HEK293 (cell line): ENCODE results near the gene SNX19.

Source experiments
- CTCF ChIA-PET: fragments of 350-600 bp; formaldehyde crosslinking; extraction: SDS; loops from one replicate; lab custom pipeline; 2021; ENCODE audit warnings: antibody characterized with exemption; lab: Yijun Ruan, JAX
- POLR2A ChIA-PET: fragments of 300-600 bp; formaldehyde crosslinking; extraction: SDS; loops from one replicate; lab custom pipeline; 2020; ENCODE audit warnings: antibody characterized with exemption, inconsistent platforms; lab: Yijun Ruan, JAX
- H3K27ac ChIP-seq: fragments of 200-500 bp; sonication (Bioruptor generic); 2 replicates; pipeline ENCODE4 v1.5.1; 2014; ENCODE audit warnings: low read depth, low read length, control low read depth, inconsistent platforms; ENCODE audit errors: extremely low read depth
- H3K36me3 ChIP-seq, 2 experiments: fragments of 200-500 bp in 1 of 2; sonication (Bioruptor generic) in 1 of 2; 1 replicate in 1 of 2; 2 replicates in 1 of 2; pipeline ENCODE4 v1.5.1; 2014 to 2017; ENCODE audit warnings: inconsistent platforms in 2 of 2, low read length in 2 of 2; ENCODE audit not compliant: control insufficient read depth in 2 of 2, insufficient read depth in 1 of 2
- H3K4me1 ChIP-seq: fragments of 200-500 bp; sonication (Bioruptor generic); 2 replicates; pipeline ENCODE4 v1.5.1; 2014; ENCODE audit warnings: mild to moderate bottlenecking, low read length, inconsistent platforms; ENCODE audit not compliant: control insufficient read depth, insufficient read depth
- H3K4me3 ChIP-seq: 2 replicates; pipeline ENCODE4 v1.5.1; 2011; ENCODE audit warnings: low read depth, mild to moderate bottlenecking, control low read depth, low read length, moderate library complexity
- H3K9me3 ChIP-seq: fragments of 200-500 bp; sonication (Bioruptor generic); 2 replicates; pipeline ENCODE4 v1.5.1; 2014; ENCODE audit warnings: low read depth, low read length, inconsistent platforms; ENCODE audit not compliant: control insufficient read depth, insufficient read depth
- MYNN ChIP-seq: fragments of 450-650 bp; formaldehyde crosslinking; IDR thresholded peaks from 2 replicates; pipeline ENCODE4 v1.5.1; 2016; ENCODE audit warnings: missing biosample characterization, missing genetic modification characterization, borderline replicate concordance
- SCRT2 ChIP-seq: fragments of 450-650 bp; formaldehyde crosslinking; IDR thresholded peaks from 2 replicates; pipeline ENCODE4 v1.5.1; 2016; ENCODE audit warnings: missing biosample characterization, missing genetic modification characterization
- SP2 ChIP-seq: fragments of 450-650 bp; formaldehyde crosslinking; IDR thresholded peaks from 2 replicates; pipeline ENCODE4 v1.5.1; 2016; ENCODE audit warnings: missing biosample characterization, missing genetic modification characterization
- ZEB2 ChIP-seq: fragments of 450-650 bp; formaldehyde crosslinking; IDR thresholded peaks from 2 replicates; pipeline ENCODE4 v1.5.1; 2016; ENCODE audit warnings: missing biosample characterization, missing genetic modification characterization
- ZNF114 ChIP-seq: fragments of 450-650 bp; formaldehyde crosslinking; IDR thresholded peaks from 2 replicates; pipeline ENCODE4 v1.5.0; 2017; ENCODE audit warnings: missing biosample characterization, missing genetic modification characterization
- ZNF121 ChIP-seq: fragments of 450-650 bp; formaldehyde crosslinking; IDR thresholded peaks from 2 replicates; pipeline ENCODE4 v1.5.1; 2016; ENCODE audit warnings: missing biosample characterization, missing genetic modification characterization
- ZNF214 ChIP-seq: fragments of 450-650 bp; formaldehyde crosslinking; IDR thresholded peaks from 2 replicates; pipeline ENCODE4 v1.5.1; 2017; ENCODE audit warnings: missing biosample characterization, mild to moderate bottlenecking, missing genetic modification characterization, borderline replicate concordance
- ZNF274 ChIP-seq, 2 experiments: fragments of 200-500 bp in 1 of 2; fragments of 450-650 bp in 1 of 2; sonication (Bioruptor generic) in 1 of 2; formaldehyde crosslinking in 1 of 2; IDR thresholded peaks; 2 replicates each; pipeline versions ENCODE4 v1.5.1 to v1.6.1; 2014 to 2016; ENCODE audit warnings: borderline replicate concordance in 1 of 2, inconsistent platforms in 1 of 2, low read length in 1 of 2, missing biosample characterization in 1 of 2, missing genetic modification characterization in 1 of 2
- ZNF341 ChIP-seq: fragments of 450-650 bp; formaldehyde crosslinking; IDR thresholded peaks from 2 replicates; pipeline ENCODE4; 2016; ENCODE audit warnings: low read depth, missing biosample characterization, missing genetic modification characterization
- ZNF521 ChIP-seq: fragments of 450-650 bp; formaldehyde crosslinking; IDR thresholded peaks from 2 replicates; pipeline ENCODE4 v1.5.1; 2017; ENCODE audit warnings: missing biosample characterization, mild to moderate bottlenecking, missing genetic modification characterization
- ZNF548 ChIP-seq: fragments of 450-650 bp; formaldehyde crosslinking; IDR thresholded peaks from 2 replicates; pipeline ENCODE4 v1.5.1; 2016; ENCODE audit warnings: missing biosample characterization, missing genetic modification characterization
- ZNF792 ChIP-seq: fragments of 450-650 bp; formaldehyde crosslinking; IDR thresholded peaks from 2 replicates; pipeline ENCODE4 v1.5.1; 2016; ENCODE audit warnings: missing biosample characterization, missing genetic modification characterization
- ZSCAN16 ChIP-seq: fragments of 450-650 bp; formaldehyde crosslinking; IDR thresholded peaks from 2 replicates; pipeline ENCODE4 v1.5.1; 2016; ENCODE audit warnings: missing biosample characterization, missing genetic modification characterization
- ZXDB ChIP-seq: fragments of 450-650 bp; formaldehyde crosslinking; IDR thresholded peaks from 2 replicates; pipeline ENCODE4 v1.5.1; 2016; ENCODE audit warnings: missing biosample characterization, missing genetic modification characterization
- TF ChIP-seq, protein P1 (sequence below): fragments of 450-650 bp; formaldehyde crosslinking; IDR thresholded peaks from 2 replicates; pipeline ENCODE4 v1.5.1; 2016; ENCODE audit warnings: missing biosample characterization, missing genetic modification characterization
- TF ChIP-seq, protein P2 (sequence below): fragments of 450-650 bp; formaldehyde crosslinking; IDR thresholded peaks from 2 replicates; pipeline ENCODE4 v1.5.1; 2016; ENCODE audit warnings: missing biosample characterization, missing genetic modification characterization, borderline replicate concordance

Gene SNX19

DNA sequence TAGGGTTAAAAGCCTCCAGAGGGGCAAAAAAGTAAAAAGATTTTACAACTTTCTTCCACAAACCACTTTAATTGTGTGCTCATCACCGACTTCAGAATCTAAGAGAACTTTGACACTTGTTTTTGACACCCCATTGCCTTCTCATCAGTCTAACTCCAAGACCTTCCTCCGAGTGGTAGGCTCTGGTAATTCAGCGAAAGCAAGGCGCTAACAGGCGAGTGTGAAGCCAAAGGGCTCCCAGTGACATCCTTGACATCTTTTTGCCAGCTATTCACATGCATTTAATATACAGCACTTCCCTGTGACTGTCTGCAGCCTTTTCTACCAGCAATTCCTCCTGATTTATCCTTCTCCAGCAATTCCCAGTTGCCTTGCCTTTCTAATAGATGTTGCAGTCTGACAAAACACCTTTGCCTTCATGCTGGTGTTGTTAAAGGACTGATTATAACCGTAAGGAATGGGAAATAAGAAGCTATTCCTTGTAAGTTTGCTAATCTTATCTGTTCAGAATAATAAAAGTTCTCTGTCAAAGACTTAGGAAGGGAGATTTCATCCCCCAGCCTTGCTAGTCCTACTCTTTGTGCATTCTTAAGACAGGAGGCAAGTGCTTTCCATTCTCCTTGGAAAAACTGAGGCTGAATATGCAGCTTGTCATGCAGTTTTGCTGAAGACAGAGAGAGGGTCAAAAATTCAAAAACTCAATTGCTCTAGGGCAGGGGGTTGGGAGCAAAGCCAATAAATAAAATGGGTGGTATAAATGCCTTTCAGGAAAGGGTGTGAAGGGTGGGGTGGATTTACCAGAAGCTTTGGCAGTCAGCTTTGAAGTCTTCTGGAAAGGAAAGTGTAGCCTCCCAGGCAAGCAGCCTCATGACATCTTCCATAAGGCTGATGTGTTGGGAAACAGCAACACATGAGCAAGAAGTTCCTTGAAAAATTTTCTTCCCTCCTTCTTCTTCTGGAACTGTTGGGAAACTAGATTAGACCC lies 39.1 kb downstream of the SNX19 start (continued):
- TF ChIP-seq, protein P1, sequence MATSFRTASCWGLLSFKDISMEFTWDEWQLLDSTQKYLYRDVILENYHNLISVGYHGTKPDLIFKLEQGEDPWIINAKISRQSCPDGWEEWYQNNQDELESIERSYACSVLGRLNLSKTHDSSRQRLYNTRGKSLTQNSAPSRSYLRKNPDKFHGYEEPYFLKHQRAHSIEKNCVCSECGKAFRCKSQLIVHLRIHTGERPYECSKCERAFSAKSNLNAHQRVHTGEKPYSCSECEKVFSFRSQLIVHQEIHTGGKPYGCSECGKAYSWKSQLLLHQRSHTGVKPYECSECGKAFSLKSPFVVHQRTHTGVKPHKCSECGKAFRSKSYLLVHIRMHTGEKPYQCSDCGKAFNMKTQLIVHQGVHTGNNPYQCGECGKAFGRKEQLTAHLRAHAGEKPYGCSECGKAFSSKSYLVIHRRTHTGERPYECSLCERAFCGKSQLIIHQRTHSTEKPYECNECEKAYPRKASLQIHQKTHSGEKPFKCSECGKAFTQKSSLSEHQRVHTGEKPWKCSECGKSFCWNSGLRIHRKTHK (tag by site-specific recombination) = no peak

DNA sequence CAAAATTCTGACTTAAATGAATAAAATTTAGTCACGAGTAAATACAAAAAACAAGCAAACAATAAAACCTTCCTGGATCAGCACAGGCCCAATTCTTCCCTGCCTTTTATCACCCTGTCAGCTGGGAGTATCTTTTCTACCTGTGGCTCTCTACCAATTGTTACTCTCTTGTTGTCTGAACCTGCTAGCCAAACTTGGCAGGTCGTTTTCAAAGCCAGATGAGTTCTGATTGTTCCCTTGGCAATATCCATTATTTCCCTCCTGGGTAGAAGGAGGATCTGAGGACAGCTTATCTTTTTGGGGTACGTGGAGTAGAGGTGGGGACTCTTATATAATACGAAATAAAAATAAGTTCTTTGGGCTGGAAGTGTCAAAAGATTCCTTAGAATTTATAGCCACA lies 40.2 kb downstream of the SNX19 start:
- H3K36me3 ChIP-seq = peaks cover 0 to 93% of the 10 kb centered on the region in 2 experiments; a peak in 2 of 3 replicates
- no peak overlapping the region for H3K4me3 ChIP-seq
- CTCF ChIA-PET = interaction anchor here (0.7 to 2.1 kb wide), 7 partner anchors 9 to 444 kb away, joined by 3 to 8 read pairs (median 4); no protein-coding TSS in a partner anchor
- no peaks in the 10 kb centered on the region for H3K9me3 ChIP-seq
- no peaks in the 10 kb centered on the region for H3K4me1 ChIP-seq
- TF ChIP-seq ZNF114 (tag by site-specific recombination) = no peak
- TF ChIP-seq ZNF274 (IDR thresholded peaks at IDR 0.05; ENCODE audit: low read length) = no peak
- no peak for TF ChIP-seq ZNF274 (tag by site-specific recombination; IDR thresholded peaks at IDR 0.05; ENCODE audit: borderline replicate concordance)
- TF ChIP-seq ZXDB (tag by site-specific recombination) = no peak
- TF ChIP-seq SCRT2 (tag by site-specific recombination) = no peak
- no peak for TF ChIP-seq ZNF548 (tag by site-specific recombination)
- TF ChIP-seq ZNF214 (tag by site-specific recombination) = no peak
- TF ChIP-seq ZEB2 (tag by site-specific recombination) = no peak
- POLR2A ChIA-PET = no interaction called here
- no peak overlapping the region for H3K27ac ChIP-seq

DNA sequence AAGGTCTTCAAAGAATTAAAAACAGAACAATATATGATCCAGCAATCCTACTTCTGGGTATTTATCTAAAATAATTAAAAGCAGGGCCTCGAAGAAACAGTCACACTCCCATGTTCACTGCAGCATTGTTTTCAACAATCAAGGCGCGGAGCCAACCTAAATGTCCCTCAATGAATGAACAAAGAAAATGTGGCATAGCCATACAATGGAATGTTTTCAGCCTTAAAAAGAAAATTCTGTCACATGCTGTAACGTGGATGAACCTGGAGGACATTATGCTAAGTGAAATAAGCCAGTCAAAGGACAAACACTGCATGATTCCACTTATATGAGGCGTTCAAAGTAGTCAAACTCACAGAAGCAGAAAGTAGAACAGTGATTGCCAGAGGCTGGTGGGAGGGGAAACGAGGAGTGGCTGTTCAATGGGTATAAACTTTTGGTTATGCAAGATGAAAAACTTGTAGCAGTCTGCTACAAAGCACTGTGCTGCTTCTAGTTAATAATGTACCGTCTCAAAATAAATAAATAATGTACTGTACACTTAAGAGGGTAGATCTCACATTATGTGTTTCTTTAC lies 41.2 kb downstream of the SNX19 start:
- no peak overlapping the region for H3K27ac ChIP-seq
- CTCF ChIA-PET = interaction anchor here (0.6 to 1.5 kb wide), 3 partner anchors 13 to 443 kb away, joined by 4 to 6 read pairs (median 5); no protein-coding TSS in a partner anchor
- H3K36me3 ChIP-seq = peaks cover 0 to 91% of the 10 kb centered on the region in 2 experiments; a peak in 2 of 3 replicates

More for the DNA sequence above, 41.2 kb downstream of the SNX19 start:
- POLR2A ChIA-PET = no interaction called here
- no peaks in the 10 kb centered on the region for H3K4me1 ChIP-seq
- H3K9me3 ChIP-seq = no peaks in the 10 kb centered on the region
- H3K4me3 ChIP-seq = no peak overlapping the region
- TF ChIP-seq, protein P2, sequence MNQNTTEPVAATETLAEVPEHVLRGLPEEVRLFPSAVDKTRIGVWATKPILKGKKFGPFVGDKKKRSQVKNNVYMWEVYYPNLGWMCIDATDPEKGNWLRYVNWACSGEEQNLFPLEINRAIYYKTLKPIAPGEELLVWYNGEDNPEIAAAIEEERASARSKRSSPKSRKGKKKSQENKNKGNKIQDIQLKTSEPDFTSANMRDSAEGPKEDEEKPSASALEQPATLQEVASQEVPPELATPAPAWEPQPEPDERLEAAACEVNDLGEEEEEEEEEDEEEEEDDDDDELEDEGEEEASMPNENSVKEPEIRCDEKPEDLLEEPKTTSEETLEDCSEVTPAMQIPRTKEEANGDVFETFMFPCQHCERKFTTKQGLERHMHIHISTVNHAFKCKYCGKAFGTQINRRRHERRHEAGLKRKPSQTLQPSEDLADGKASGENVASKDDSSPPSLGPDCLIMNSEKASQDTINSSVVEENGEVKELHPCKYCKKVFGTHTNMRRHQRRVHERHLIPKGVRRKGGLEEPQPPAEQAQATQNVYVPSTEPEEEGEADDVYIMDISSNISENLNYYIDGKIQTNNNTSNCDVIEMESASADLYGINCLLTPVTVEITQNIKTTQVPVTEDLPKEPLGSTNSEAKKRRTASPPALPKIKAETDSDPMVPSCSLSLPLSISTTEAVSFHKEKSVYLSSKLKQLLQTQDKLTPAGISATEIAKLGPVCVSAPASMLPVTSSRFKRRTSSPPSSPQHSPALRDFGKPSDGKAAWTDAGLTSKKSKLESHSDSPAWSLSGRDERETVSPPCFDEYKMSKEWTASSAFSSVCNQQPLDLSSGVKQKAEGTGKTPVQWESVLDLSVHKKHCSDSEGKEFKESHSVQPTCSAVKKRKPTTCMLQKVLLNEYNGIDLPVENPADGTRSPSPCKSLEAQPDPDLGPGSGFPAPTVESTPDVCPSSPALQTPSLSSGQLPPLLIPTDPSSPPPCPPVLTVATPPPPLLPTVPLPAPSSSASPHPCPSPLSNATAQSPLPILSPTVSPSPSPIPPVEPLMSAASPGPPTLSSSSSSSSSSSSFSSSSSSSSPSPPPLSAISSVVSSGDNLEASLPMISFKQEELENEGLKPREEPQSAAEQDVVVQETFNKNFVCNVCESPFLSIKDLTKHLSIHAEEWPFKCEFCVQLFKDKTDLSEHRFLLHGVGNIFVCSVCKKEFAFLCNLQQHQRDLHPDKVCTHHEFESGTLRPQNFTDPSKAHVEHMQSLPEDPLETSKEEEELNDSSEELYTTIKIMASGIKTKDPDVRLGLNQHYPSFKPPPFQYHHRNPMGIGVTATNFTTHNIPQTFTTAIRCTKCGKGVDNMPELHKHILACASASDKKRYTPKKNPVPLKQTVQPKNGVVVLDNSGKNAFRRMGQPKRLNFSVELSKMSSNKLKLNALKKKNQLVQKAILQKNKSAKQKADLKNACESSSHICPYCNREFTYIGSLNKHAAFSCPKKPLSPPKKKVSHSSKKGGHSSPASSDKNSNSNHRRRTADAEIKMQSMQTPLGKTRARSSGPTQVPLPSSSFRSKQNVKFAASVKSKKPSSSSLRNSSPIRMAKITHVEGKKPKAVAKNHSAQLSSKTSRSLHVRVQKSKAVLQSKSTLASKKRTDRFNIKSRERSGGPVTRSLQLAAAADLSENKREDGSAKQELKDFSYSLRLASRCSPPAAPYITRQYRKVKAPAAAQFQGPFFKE = no peak
- no peak for TF ChIP-seq ZNF121 (tag by site-specific recombination)
- no peak for TF ChIP-seq ZNF341
- TF ChIP-seq ZNF521 (tag by site-specific recombination) = no peak
- no peak for TF ChIP-seq ZSCAN16 (tag by site-specific recombination)
- TF ChIP-seq MYNN (tag by site-specific recombination) = no peak
- TF ChIP-seq ZNF792 (tag by site-specific recombination) = no peak
- no peak for TF ChIP-seq SP2 (tag by site-specific recombination)
